SW 1271 (cell line): ENCODE results near the gene LY9.
"Not testable (repeated sequence)": the region's sequence is repeated elsewhere in the genome, so short reads cannot be mapped to it uniquely, and the experiment has no call there.

Experiments used
- DNase-seq, 2 experiments: peaks; one replicate each; lab custom pipeline; 2025; lab: John Stamatoyannopoulos, UW

LY9 gene

DNA sequence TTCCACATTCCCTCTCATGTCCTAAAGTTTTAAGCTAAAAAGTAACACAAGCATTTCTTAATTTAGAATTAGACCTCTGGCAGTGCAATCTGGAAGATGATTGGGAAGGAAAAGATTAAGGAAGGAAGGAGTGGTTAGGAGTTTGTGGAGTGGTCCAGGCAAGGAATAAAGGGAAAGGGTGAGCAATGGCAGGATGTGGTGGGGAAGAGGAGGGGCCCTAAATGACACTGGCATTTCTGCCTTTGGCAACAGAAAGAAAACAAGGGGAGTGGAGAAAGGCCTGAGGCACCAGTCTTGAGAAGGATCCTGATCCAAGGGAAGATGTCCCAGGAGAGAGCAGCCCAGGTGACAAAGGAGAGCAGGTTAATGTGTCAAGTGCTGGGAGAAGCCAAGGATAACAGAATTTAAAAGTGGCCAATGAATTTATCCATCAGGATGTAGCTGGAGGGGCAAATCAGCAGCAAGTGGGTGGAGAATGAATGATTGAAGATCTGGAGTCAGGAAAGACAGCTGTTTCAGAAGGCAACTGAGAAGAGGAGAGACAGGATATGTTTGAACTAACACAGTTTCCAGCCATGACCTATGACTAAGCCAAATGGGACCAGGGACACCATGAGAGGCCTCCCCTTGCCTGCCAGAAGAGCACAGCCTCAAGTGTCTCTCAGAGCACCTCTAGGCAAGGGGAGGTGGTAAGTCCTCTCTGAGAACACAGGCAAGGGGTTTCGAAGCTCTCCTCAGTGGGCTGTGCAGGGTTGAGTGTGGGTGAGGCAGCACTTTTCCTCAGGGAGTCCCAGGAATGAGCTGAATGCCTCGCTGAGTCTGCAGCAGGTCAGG is 20.9 kb upstream of the LY9 start:
- no peak for DNase-seq

DNA sequence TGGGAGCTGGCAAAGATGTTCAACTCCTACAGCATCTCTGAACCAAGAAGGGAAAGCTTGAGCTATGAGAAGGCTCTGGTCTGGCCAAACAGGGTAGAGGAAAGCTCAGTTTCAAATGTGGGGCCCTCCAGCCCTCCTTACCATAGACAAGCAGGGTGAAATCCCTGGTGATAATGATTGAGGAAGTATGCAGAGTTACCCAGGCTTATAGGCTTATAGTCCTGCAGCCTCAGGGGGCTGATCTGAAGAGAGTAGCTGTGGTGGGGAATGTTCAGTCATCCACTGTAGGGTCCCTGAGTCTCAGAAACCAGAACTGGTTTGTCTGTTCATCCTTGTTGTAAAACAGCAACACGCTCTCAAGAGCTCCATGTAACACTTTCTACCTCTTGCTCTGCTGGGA is 19.8 kb upstream of the LY9 start:
- DNase-seq = no peak

DNA sequence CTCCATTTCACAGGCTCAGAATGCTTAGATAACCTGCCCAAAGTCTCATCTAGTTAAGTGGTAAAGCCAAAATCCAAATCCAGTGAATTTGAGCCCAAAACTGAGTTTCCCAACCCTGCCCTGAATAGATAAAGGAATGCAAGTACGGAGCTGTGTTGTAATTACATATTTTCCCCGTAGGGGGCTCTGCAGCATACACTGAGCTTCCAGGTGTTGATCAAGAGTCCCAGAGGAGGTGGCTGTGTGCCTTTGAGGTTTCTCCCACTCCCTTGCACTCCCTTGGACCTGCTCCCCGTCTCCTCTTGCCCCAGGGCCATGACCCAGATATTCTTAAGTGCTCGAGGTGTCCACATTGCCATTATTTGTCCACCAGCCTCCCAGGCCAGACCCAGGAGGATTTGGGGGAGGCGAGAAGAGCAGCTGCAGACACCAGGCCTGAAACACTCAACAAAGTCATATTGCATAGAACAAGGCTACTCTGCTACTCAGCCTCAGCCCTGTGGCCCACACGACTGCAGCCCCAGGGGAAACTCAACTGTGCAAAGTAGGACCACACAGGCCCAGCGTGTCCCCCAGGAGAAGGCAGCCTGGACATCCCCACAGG is 18.4 kb upstream of the LY9 start:
- DNase-seq = peak in 1 of 2 experiments; percentile 8

DNA sequence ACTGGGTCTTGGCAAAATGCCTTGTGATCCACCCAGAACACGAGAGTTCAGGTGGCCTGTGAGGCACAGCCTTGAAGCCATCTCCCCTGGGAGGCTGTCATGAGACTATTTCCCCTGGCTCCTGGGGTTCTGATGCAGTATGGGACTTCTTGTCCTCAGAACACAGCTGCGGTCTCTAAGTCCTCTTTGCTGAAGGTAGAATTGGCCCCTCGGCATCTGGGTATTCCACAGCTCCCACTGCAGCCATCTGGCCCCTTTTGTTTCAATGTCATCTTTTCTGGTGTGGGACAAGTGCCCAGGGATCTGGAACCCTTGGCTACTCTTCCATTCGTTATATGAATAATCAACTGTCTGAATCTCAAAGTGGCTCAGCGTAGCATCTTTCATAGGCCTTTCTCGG is 17.0 kb upstream of the LY9 start:
- DNase-seq = no peak

DNA sequence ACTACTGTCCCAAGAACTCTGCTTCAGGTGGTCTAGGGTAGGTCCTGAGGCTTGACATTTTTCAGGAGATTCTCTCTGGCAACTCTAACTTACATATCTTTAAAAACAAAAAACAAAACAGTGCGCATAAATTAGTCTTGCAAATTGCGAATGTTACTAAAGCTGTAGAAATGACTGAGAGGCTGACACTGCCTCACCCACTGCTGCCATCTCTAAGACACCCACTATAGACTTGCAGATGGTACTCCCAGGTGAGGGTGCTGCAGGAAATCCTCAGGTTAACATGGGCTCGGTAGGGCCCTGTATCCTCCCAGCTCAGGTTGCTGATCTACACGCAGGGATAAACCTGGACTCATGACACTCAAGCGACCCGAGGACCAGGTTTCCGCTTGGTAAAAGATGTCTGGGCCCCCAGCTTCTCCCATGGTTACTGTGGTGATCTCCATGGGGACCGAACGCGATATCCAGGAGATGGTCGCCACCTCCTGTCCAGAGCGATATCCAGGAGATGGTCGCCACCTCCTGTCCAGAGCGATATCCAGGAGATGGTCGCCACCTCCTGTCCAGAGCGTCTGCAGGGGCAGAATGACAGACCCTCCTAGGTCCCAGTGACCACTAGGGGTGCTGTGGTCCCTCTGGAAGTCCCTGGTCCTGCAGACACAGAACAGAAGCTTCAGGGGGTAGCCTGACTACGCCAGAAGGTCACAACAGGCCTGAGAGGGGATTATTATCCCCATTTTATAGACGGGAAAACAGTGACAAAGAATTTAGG is 16.2 kb upstream of the LY9 start:
- DNase-seq = peak in 1 of 2 experiments; percentile 3

DNA sequence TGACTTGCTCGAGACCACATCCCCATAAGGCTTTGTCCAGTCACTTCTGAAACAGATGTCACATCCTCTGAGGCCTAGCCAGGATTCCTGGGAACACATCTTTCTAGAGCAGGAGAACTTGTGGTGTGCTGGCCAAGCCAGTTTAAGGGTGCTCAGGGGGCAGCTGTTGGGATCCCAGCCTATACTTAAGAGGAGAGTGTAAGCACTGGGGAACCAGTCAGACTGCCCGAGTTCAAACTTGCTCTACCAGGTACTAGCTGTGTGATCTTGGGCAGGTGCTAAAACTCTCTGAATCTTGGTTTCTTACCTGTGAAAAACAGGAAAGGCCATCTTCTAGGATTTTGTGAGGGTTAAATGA is 15.6 kb upstream of the LY9 start:
- DNase-seq = no peak

DNA sequence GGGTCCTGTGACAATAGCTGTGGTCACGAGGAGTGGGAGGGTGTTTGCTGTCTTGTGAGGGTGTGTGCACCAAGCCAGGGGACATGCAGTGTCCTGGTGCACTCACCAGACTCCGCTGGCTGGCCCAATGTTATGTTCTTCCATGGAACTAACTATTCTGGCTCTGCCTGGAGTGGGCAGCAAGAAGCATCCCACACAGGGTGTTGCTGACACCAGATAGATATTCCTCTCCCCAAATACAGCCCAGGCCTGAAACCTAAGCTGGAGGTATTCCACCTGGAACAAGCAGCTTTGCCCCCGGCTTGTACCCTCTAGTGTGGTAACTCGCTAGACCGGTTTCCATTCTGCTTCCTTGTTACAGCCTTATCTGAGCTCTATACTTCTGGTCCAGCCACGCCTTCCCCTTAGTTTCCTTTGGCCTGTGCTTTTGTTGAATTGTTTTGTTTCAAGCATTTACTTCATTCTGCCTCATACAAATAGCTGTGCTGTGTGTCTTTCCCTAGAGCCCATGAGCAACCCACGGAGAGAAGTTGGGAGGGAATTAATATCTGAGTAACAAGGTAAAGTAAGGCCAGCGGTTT is 14.7 kb upstream of the LY9 start:
- DNase-seq = no peak

DNA sequence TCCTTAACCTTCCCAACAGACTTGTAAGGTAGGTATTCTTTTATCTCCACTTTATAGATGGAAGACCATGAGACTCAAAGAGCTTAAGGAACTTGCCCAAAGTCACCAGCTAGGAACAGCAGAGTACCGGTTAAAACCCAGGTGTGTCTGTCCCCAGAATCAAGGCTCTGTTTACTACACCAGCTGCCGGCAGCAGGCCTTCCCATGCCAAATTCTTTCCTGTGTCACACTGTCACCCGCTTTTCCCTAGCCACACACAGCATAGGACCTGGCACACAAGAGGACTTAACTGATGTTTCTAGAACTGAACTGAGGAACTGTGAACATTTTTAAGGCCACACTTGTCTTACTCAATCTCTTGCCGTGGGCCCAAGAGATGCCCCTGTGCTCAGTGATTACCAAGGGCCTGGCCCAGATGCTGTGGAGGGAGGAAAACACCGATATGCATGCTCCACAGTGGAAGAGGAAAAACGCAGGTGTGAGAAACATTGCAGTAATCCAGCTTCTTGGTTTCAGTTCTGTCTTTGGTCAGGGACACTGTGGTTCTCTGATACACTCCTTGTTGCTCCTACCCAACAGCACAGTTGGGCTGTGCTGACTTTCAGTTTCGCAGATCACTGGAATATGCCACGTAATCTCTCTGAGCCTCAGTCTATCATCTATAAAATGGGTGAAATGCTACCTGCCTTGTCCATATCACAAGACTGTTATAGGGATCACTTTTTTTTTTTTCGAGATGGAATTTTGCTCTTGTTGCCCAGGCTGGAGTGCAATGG is 13.9 kb upstream of the LY9 start:
- no peak for DNase-seq

DNA sequence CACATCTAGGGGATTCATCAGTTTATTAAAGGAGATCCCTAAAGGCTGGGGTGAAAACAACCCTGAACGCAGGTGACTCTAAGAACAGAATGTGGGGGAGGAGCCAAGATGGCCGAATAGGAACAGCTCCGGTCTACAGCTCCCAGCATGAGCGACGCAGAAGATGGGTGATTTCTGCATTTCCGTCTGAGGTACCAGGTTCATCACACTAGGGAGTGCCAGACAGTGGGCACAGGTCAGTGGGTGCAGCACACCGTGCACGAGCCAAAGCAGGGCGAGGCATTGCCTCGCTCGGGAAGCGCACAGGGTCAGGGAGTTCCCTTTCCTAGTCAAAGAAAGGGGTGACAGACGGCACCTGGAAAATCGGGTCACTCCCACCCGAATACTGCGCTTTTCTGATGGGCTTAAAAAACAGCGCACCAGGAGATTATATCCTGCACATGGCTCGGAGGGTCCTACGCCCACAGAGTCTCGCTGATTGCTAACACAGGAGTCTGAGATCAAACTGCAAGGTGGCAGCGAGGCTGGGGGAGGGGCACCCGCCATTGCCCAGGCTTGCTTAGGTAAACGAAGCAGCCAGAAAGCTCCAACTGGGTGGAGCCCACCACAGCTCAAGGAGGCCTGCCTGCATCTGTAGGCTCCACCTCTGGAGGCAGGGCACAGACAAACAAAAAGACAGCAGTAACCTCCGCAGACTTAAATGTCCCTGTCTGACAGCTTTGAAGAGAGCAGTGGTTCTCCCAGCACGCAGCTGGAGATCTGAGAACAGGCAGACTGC is 12.8 kb upstream of the LY9 start:
- not testable (repeated sequence) for DNase-seq

DNA sequence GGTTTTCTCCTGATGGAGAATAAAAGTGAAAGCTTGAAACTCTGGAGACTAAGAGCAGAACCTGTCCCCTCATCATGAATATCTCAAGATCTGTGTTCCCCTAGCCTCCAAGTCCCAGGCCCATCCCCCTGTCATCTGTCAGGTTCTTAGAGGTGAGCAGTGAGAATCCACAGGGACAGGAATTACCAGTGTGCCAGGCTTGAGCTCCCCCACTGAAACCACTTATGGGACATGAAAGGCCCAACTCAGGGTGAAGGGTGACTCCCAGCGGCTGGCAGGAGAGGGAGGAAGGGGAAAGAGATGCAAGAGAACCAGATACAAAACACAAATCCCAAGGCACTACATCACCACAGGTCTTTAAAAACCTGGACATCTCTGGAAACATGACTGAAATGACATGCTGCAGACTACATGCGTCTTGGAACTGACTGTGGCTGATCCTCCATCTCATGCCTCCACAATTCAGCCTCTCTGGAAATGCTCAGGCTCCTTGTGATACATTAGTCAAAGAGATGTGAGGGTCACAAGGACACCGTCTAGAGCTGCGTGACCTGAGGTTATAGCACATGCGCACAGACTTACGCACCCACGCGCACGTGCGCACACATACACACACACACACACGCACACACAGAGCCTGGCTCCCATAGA is 6.8 kb upstream of the LY9 start:
- DNase-seq = no peak

DNA sequence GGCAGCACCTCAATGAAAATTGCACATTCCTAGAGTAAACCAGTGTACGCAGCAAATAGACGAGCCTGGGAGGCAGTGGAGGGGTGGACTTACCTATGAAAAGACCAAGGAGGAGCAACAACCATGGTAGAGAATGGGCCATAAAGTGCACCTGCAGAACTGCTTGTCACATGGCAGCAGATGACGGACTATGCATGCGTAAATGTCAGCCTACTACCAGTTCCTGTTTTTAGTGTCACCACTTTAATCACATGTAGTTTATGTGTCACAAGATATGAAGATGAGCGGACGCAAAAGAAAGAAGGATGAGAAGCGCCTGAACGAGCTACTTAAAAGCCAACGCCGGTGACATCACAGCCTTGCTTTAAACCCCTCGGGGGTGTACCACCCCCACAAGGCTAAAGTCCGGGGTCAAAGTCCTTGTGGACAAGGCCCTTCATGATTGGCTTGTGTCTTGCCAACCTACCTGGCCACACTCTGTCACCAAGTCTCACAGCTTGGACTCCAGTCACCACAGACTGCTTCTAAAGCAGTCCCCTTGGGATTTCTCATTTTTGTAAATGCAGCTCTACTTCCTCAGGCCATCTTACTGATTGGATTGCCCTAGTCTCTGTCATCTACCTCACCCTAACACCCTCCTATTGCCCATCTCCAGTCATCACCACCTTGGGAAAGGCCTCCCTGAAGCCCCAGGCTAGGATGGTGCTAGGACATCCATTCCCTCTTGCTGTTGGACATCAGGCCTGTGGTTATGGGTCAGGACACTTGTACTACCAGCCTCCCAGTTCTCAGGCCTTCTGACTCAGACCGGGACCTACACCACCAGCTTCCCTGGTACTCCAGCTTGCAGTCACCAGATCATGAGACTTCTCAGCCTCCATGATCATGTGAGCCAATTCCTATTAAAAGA is 6.0 kb upstream of the LY9 start:
- DNase-seq = no peak

DNA sequence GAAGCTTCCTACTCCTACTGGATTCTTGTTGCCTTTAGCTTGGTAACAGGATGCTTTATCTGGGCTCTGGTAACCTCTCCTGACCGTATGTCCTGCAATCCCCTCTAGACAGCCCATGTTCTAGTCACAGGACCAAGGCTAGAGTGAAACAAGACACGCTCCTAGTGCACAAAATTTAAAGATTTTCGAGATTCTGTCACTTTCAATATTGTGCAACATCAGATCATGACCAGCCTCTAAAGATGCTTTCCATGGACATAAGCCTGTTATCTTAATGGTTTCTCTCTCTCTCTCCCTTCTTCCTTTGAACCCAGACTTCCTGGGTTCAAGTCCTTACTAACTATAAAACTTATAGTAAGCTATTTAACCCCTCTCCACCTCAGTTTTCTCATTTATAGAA is 1.6 kb upstream of the LY9 start:
- DNase-seq = no peak

DNA sequence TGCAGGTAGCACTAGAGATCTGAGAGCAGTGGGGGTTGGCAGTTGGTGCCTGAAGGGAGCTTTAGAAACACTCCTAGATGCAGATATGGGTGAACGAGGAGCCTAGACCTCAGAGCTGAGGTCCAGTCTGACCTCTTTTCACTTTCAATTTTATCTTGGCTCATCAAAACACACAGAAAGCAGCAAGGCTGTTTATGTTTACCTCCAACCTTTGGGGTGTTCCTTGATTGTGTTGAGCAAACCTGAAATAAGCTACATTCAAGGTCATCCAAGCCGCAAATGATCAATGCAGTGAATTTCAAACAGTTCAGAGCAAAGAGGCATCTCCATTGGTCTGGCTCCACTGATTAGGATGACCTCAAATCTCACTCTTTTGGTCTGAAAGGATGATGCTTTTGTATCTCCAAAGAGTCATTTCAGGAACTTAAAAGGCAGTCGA is 1.3 kb downstream of the LY9 start:
- DNase-seq = no peak

DNA sequence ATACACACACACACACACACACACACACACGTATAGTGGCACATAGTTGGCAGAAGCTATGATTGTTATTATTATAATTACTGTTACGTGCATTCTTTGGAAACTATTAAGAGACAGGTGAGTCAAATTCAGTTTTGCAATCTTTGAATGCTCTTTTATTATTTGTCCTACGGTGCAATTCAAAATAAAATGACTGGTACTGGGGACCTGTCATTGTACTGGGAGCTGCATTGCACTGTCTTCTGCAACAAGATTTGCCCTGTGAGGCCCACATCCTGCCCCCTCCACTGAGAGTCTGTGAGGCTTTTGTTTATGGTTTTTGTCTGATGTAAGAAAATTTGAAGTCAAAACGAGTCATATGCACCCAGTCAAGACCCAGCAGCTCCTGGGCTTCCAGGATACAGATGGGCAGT is 1.9 kb downstream of the LY9 start:
- DNase-seq = no peak

DNA sequence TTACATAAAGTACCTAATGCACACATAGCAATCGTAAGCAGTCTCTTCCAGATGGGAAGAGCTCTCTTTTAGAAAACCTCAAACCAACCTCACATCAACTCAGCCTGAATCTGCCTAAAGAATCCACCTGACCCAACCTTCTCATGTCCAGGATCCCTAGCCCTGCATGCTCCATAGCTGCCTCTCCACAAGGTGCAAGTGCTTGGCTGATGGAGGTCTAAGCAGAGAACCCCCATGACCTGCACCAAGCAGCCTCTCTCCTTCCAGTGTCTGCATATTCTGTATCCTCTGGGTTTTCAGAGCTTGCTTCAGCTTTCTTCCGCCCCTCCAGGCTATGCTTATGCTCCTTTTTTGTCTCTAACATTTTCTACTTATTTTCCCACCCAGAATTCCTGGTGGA is 2.5 kb downstream of the LY9 start:
- no peak for DNase-seq

DNA sequence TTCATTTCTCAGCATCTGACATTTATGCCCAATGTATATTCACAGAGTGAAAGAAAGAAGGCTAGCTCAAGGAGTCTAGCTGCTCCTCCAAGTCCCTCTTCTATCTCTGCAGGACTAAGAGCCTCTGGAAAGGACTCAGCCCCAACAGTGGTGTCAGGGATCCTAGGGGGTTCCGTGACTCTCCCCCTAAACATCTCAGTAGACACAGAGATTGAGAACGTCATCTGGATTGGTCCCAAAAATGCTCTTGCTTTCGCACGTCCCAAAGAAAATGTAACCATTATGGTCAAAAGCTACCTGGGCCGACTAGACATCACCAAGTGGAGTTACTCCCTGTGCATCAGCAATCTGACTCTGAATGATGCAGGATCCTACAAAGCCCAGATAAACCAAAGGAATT is 3.7 kb downstream of the LY9 start:
- no peak for DNase-seq

DNA sequence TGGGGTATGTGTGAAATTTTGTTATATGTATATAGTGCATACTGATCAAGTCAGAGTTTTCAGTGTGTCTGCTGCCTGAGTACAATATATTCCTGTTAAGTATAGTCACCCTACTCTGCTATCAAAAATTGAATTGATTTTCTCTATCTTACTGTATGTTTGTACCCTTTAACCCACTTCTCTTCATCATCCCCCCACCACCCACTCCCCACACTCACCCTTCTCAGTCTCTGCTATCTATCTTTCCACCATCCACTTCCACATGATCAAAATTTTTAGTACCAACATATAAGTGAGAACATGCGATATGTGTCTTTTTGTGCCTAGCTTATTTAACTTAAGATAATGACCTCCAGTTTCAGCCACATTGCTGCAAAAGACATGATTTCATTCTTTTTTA is 4.2 kb downstream of the LY9 start:
- no peak for DNase-seq

DNA sequence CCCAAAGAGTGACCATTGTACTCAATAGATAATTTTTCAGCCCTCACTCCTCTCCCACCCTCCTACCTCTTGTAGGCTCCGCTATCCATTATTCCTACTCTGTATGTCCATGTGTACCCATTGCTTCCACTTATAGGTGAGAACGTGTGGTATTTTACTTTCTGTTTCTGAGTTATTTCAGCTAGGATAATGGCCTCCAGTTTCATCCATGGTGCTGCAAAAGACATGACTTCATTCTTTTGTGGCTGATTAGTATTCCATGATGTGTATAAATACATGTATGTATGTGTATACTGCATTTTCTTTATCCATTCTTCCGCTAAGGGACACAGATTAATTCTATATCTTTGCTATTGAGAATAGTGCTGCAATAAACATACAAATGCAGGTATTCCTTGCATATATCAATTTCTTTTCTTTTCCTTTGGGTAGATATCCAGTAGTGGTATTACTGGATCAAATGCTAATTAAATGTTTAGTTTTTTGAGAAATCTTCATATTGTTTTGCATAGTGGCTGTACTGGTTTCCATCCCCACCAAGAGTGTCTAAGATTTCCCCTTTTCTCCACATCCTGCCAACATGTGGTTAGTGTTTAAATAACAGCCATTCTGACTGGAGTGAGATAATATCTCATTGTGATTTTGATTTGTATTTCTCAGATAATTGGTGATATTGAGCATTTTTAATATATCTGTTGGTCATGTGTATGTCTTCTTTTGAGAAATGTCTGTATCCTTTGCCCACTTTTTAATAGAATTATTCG is 4.9 kb downstream of the LY9 start:
- no peak for DNase-seq
